Neural cell (in vitro differentiated cells): Measurements from ENCODE around the gene C21orf91.

ENCODE experiments used
- CTCF ChIP-seq: fragments of 450-650 bp; IDR thresholded peaks from 2 replicates; pipeline ENCODE4 v1.5.1; 2014; ENCODE audit warnings: antibody characterized with exemption, mild to moderate bottlenecking, moderate library complexity; ENCODE audit not compliant: poor library complexity, severe bottlenecking
- EP300 ChIP-seq: fragments of 450-650 bp; conservative IDR thresholded peaks from 2 replicates; pipeline ENCODE4 v1.6.1; 2014; ENCODE audit warnings: antibody characterized with exemption, mild to moderate bottlenecking, moderate library complexity; ENCODE audit not compliant: poor library complexity, severe bottlenecking
- EZH2 ChIP-seq: fragments of 200-600, 300-800 bp; shearing (Covaris generic), sonication (generic); IDR thresholded peaks from 2 replicates; pipeline ENCODE4 v1.6.1; 2014; ENCODE audit warnings: antibody characterized with exemption, low read length, borderline replicate concordance, mild to moderate bottlenecking; ENCODE audit not compliant: insufficient read depth, poor library complexity, severe bottlenecking
- MXI1 ChIP-seq: fragments of 450-650 bp; conservative IDR thresholded peaks from 2 replicates; pipeline ENCODE4 v1.6.1; 2014; ENCODE audit warnings: antibody characterized with exemption, mild to moderate bottlenecking; ENCODE audit not compliant: poor library complexity, severe bottlenecking
- POLR2AphosphoS5 ChIP-seq: IDR thresholded peaks from 2 replicates; pipeline ENCODE4 v1.6.1; 2012
- RAD21 ChIP-seq: fragments of 450-650 bp; conservative IDR thresholded peaks from 2 replicates; pipeline ENCODE4 v1.6.1; 2014; ENCODE audit warnings: antibody characterized with exemption, mild to moderate bottlenecking, moderate library complexity
- REST ChIP-seq: IDR thresholded peaks from 2 replicates; pipeline ENCODE4 v1.6.1; 2012; ENCODE audit warnings: borderline replicate concordance
- SMC3 ChIP-seq: fragments of 450-650 bp; conservative IDR thresholded peaks from 2 replicates; pipeline ENCODE4 v1.6.1; 2014; ENCODE audit warnings: antibody characterized with exemption, mild to moderate bottlenecking, moderate library complexity; ENCODE audit not compliant: poor library complexity
- TAF1 ChIP-seq: IDR thresholded peaks from 2 replicates; pipeline ENCODE4 v1.6.1; 2012; ENCODE audit warnings: low read depth

GRCh38 chr21:17765207-17765606 is 53.9 kb downstream of the C21orf91 start:
- no peak for TF ChIP-seq CTCF
- no peak for TF ChIP-seq SMC3
- no peak for TF ChIP-seq EP300
- TF ChIP-seq EZH2: no peak
- TF ChIP-seq TAF1: no peak
- TF ChIP-seq POLR2AphosphoS5: no peak
- no peak for TF ChIP-seq RAD21
- TF ChIP-seq REST: no peak
- TF ChIP-seq MXI1: no peak
